Measurements from ENCODE around the gene RPL32. TPM values are rescaled to one million over a fixed set of nuclear protein-coding genes. Genes with fewer than 3 reads are reported as not detected.

Gene RPL32
- polyA plus RNA-seq, 1 donor from 2014 or later: 3,703 TPM

- H3K4me1 Mint-ChIP-seq: peaks cover 1 to 8% (median 4%) of the 10 kb centered on the region in 3 donors
- no peaks in the 10 kb centered on the region for H3K27me3 Mint-ChIP-seq
- no peaks in the 10 kb centered on the region for H3K9me3 Mint-ChIP-seq
- H3K27ac Mint-ChIP-seq: peak overlapping the region in 1 of 3 donors; percentile 59
- no peaks in the 10 kb centered on the region for H3K36me3 Mint-ChIP-seq
- H3K4me3 Mint-ChIP-seq: peak overlapping the region in 2 of 4 donors; percentile 41 to 46
These were observed 30.4 kb downstream of the RPL32 start for GRCh38 chr3:12810961-12811360.

- Mint-ChIP-seq H3K36me3 (no peaks in the 10 kb centered on the region), H3K27me3 (no peaks in the 10 kb centered on the region), H3K4me3 (peak overlapping the region; percentile 41 to 89 (median 57)), H3K9me3 (no peaks in the 10 kb centered on the region), H3K4me1 (peaks cover 1 to 8% (median 4%) of the 10 kb centered on the region in 3 donors), H3K27ac (peak overlapping the region in 1 of 3 donors; percentile 13)
These were observed 31.2 kb downstream of the RPL32 start for GRCh38 chr3:12810013-12810780.

GRCh38 chr3:12809435-12809834 is 31.9 kb downstream of the RPL32 start:
- no peaks in the 10 kb centered on the region for H3K27me3 Mint-ChIP-seq
- H3K9me3 Mint-ChIP-seq: no peaks in the 10 kb centered on the region
- peaks cover 1 to 8% (median 4%) of the 10 kb centered on the region in 3 donors for H3K4me1 Mint-ChIP-seq
- H3K36me3 Mint-ChIP-seq: no peaks in the 10 kb centered on the region
- peak overlapping the region; percentile 41 to 89 (median 57) for H3K4me3 Mint-ChIP-seq
- peak overlapping the region in 1 of 3 donors; percentile 37 for H3K27ac Mint-ChIP-seq

GRCh38 chr3:12809001-12809400 is 32.4 kb downstream of the RPL32 start:
- Mint-ChIP-seq H3K9me3 (no peaks in the 10 kb centered on the region), H3K36me3 (no peaks in the 10 kb centered on the region)

GRCh38 chr3:12808587-12808986 is 32.8 kb downstream of the RPL32 start:
- Mint-ChIP-seq H3K36me3 (no peaks in the 10 kb centered on the region), H3K9me3 (no peaks in the 10 kb centered on the region), H3K27me3 (no peaks in the 10 kb centered on the region), H3K27ac (no peak overlapping the region), H3K4me1 (peaks cover 1 to 8% (median 4%) of the 10 kb centered on the region in 3 donors), H3K4me3 (peak overlapping the region in 1 of 4 donors; percentile 27)

More at GRCh38 chr3:12809001-12809400, 32.4 kb downstream of the RPL32 start:
- Mint-ChIP-seq H3K4me3 (peak overlapping the region; percentile 21 to 89 (median 52)), H3K4me1 (peaks cover 1 to 8% (median 4%) of the 10 kb centered on the region in 3 donors), H3K27ac (peak overlapping the region in 2 of 3 donors; percentile 37 to 54), H3K27me3 (no peaks in the 10 kb centered on the region)

GRCh38 chr3:12807601-12808359 is 33.6 kb downstream of the RPL32 start:
- Mint-ChIP-seq H3K4me1 (peaks cover 1 to 8% (median 4%) of the 10 kb centered on the region in 3 donors), H3K4me3 (no peak overlapping the region), H3K36me3 (no peaks in the 10 kb centered on the region), H3K27ac (no peak overlapping the region), H3K9me3 (no peaks in the 10 kb centered on the region), H3K27me3 (no peaks in the 10 kb centered on the region)

GRCh38 chr3:12807066-12807465 is 34.3 kb downstream of the RPL32 start:
- Mint-ChIP-seq H3K27ac (no peak overlapping the region), H3K4me3 (no peak overlapping the region), H3K27me3 (no peaks in the 10 kb centered on the region), H3K9me3 (no peaks in the 10 kb centered on the region), H3K36me3 (no peaks in the 10 kb centered on the region), H3K4me1 (peaks cover 1 to 8% (median 4%) of the 10 kb centered on the region in 3 donors)

- no peaks in the 10 kb centered on the region for H3K36me3 Mint-ChIP-seq
- H3K4me1 Mint-ChIP-seq: peaks cover 0 to 1% (median under 1%) of the 10 kb centered on the region in 3 donors
- H3K27ac Mint-ChIP-seq: no peak overlapping the region
- H3K27me3 Mint-ChIP-seq: peaks cover 1% of the 10 kb centered on the region
- H3K9me3 Mint-ChIP-seq: no peaks in the 10 kb centered on the region
- H3K4me3 Mint-ChIP-seq: no peak overlapping the region
These were observed 38.0 kb downstream of the RPL32 start for GRCh38 chr3:12803371-12803770.

- H3K27ac Mint-ChIP-seq: peak overlapping the region in 1 of 3 donors; percentile 39
- H3K4me1 Mint-ChIP-seq: peaks cover 6 to 15% (median 13%) of the 10 kb centered on the region in 3 donors
- H3K27me3 Mint-ChIP-seq: peaks cover 4% of the 10 kb centered on the region
- no peak overlapping the region for H3K4me3 Mint-ChIP-seq
- H3K9me3 Mint-ChIP-seq: no peaks in the 10 kb centered on the region
- H3K36me3 Mint-ChIP-seq: no peaks in the 10 kb centered on the region
These were observed 41.6 kb downstream of the RPL32 start for GRCh38 chr3:12799525-12800440.

- Mint-ChIP-seq H3K9me3 (no peaks in the 10 kb centered on the region), H3K4me1 (peaks cover 6 to 15% (median 13%) of the 10 kb centered on the region in 3 donors), H3K27me3 (peaks cover 4% of the 10 kb centered on the region), H3K27ac (no peak overlapping the region), H3K4me3 (peak overlapping the region in 2 of 4 donors; percentile 63 to 87), H3K36me3 (no peaks in the 10 kb centered on the region)
These were observed 42.7 kb downstream of the RPL32 start for GRCh38 chr3:12798559-12799179.

- Mint-ChIP-seq H3K36me3 (no peaks in the 10 kb centered on the region), H3K27me3 (peaks cover 4% of the 10 kb centered on the region), H3K9me3 (no peaks in the 10 kb centered on the region), H3K27ac (no peak overlapping the region), H3K4me3 (peak overlapping the region; percentile 47 to 87 (median 72)), H3K4me1 (peaks cover 6 to 15% (median 13%) of the 10 kb centered on the region in 3 donors)
These were observed 43.3 kb downstream of the RPL32 start for GRCh38 chr3:12797892-12798558.

GRCh38 chr3:12797124-12797891 is 44.1 kb downstream of the RPL32 start:
- H3K27ac Mint-ChIP-seq: no peak overlapping the region
- no peaks in the 10 kb centered on the region for H3K9me3 Mint-ChIP-seq
- H3K27me3 Mint-ChIP-seq: peaks cover 4% of the 10 kb centered on the region
- H3K36me3 Mint-ChIP-seq: no peaks in the 10 kb centered on the region
- H3K4me1 Mint-ChIP-seq: peaks cover 6 to 15% (median 13%) of the 10 kb centered on the region in 3 donors
- peak overlapping the region; percentile 63 to 96 (median 90) for H3K4me3 Mint-ChIP-seq

Data from IgD-negative memory B cell (primary cell).